ENCODE measurements around the gene PSME2.
A peak's percentile ranks its signal among the peaks of the same experiment; 100 is the strongest.

The PSME2 gene

DNA sequence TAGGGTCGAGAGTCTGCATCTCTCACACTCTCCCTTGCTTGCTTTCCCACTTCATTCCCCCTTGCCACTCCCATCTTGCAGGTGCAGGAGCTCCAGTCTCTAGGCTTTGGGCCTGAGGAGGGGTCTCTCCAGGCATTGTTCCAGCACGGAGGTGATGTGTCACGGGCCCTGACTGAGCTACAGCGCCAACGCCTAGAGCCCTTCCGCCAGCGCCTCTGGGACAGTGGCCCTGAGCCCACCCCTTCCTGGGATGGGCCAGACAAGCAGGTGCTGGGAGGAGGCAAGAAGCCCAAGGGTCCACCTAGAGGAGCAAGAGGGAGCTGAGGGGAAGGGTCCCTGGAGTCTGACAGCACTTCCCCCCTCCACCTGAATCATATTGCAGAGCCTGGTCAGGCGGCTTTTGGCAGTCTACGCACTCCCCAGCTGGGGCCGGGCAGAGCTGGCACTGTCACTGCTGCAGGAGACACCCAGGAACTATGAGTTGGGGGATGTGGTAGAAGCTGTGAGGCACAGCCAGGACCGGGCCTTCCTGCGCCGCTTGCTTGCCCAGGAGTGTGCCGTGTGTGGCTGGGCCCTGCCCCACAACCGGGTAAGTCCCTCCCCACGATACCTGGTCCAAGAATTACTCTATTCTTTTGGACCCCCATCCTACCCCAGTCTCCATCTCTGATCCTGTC lies 5.1 kb upstream of the PSME2 start:
- DNase-seq (ENCODE audit: low spot score) = no peak

GRCh38 chr14:24150993-24151392 lies 4.6 kb upstream of the PSME2 start:
- no peak for DNase-seq (ENCODE audit: low spot score)

DNA sequence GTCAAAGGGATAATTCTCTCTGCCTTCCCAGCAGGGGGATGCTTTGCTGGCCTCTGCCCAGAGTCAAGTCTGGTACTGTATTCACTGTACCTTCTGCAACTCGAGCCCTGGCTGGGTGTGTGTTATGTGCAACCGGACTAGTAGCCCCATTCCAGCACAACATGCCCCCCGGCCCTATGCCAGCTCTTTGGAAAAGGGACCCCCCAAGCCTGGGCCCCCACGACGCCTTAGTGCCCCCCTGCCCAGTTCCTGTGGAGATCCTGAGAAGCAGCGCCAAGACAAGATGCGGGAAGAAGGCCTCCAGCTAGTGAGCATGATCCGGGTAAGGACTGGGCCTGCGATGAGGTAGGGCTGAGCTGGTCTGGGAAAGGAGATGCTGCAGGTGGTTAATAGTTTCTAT lies 4.2 kb upstream of the PSME2 start:
- DNase-seq (ENCODE audit: low spot score) = no peak

- DNase-seq (ENCODE audit: low spot score) = no peak
These were observed 3.7 kb upstream of the PSME2 start for GRCh38 chr14:24150061-24150460.

- no peak for DNase-seq (ENCODE audit: low spot score)
These were observed 3.0 kb upstream of the PSME2 start for GRCh38 chr14:24149302-24149969.

GRCh38 chr14:24147761-24148428 lies 1.5 kb upstream of the PSME2 start:
- DNase-seq (ENCODE audit: low spot score) = no peak

DNA sequence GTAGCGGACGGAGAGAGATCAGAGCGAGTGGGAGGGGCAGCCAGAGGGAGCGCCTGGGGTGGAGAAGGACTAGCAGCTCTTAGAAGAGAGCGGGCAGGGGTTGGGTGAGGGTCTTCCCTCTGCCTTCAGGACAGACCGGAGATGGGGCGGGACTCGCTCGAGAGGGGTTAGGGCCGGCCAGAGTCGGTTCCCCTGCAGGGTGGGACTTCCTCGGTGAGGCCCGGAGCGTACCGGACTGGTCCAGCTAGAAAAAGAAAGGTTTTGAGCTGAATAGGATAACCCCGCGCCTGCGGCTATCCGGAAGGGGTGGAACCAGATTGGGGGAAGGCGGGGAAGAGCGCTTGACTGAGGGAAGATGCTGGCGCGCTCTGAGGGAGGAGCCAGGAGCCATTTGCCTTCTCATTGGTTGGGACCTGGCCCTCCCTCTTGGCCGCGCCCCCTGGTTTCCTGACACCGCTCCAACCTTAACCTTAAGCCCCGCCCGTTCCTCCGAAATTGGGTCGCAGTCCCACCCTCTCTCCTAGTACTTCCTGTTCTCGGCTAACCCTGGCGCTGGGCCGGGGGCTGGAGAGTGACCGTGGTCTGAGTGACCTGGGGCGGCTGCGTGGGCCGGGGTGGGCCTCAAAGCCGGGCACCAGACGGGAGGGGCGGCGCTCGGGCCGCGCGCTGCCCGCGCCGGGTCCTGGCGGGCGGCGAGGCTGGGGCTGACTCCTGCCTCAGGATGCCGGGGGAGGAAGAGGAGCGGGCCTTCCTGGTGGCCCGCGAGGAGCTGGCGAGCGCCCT lies 759 bp upstream of the PSME2 start, which contains the start of gene RNF31:
Gene RNF31 (plus strand): TSS at position 521 of the 783 bp plus-strand sequence. CDS start 201 bp downstream, at position 722.
- DNase-seq (ENCODE audit: low spot score) = peak; percentile 99

GRCh38 chr14:24145690-24146452 lies 539 bp downstream of the PSME2 start:
- DNase-seq (ENCODE audit: low spot score) = no peak

- no peak for DNase-seq (ENCODE audit: low spot score)
These were observed 1.2 kb downstream of the PSME2 start for GRCh38 chr14:24145219-24145618.

DNA sequence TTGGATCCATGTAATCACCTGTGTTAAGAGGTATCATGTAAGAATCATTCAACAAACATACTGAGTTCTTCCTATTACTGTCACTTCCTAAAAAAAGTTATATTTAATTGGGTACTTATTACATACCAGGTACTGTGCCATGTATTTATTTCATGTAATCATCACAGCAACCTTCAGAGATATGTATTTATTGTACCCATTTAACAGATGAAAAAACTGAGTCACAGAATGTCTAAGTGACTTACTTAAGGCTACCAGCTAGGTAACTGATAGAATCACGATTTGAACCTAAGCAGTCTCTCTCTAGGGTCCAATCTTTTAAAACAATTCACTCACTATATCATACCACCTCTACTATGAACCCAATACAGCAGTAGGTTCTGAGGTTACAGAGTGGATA lies 2.0 kb downstream of the PSME2 start:
- DNase-seq (ENCODE audit: low spot score) = no peak

- no peak for DNase-seq (ENCODE audit: low spot score)
These were observed 2.9 kb downstream of the PSME2 start for GRCh38 chr14:24143511-24143910.

GRCh38 chr14:24141097-24141880 lies 5.1 kb downstream of the PSME2 start, which contains the start of gene EMC9:
Gene EMC9 (minus strand): TSS chr14:24141591. CDS start chr14:24141304, 287 bp downstream.
- peak; percentile 99 for DNase-seq (ENCODE audit: low spot score)

- DNase-seq (ENCODE audit: low spot score) = no peak
These were observed 7.0 kb downstream of the PSME2 start for GRCh38 chr14:24139272-24139934.

DNA sequence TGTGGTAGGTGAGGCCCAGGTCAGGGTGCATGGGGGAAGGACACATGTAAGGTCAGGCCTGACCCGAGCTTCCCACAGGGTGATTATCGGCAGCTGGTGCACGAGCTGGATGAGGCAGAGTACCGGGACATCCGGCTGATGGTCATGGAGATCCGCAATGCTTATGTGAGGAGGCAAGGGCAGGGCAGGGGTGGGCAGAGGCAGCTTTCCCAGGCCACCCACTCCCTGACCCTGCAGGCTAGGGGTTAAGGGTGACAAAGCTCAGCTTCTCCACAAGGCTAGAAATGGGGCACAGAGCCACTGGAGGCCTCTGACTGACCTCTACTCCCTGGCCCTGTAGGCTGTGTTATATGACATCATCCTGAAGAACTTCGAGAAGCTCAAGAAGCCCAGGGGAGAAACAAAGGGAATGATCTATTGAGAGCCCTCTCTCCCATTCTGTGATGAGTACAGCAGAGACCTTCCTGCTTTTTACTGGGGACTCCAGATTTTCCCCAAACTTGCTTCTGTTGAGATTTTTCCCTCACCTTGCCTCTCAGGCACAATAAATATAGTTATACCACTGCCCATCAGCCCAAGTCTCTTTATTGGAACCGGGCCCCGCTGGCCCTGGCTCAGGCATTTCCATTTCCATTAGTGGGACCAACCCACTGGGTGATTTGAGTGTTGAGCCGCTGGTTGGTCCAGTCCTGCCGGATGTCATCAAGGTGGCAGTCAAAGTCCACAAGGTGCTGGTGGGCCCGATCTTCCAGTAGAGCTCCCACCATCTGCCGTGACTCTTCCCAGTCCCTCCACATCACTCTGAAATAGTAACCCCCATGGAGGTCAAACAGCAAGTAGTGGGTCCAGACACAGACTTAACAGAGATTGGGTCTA lies 7.8 kb downstream of the PSME2 start:
- DNase-seq (ENCODE audit: low spot score) = no peak

DNA sequence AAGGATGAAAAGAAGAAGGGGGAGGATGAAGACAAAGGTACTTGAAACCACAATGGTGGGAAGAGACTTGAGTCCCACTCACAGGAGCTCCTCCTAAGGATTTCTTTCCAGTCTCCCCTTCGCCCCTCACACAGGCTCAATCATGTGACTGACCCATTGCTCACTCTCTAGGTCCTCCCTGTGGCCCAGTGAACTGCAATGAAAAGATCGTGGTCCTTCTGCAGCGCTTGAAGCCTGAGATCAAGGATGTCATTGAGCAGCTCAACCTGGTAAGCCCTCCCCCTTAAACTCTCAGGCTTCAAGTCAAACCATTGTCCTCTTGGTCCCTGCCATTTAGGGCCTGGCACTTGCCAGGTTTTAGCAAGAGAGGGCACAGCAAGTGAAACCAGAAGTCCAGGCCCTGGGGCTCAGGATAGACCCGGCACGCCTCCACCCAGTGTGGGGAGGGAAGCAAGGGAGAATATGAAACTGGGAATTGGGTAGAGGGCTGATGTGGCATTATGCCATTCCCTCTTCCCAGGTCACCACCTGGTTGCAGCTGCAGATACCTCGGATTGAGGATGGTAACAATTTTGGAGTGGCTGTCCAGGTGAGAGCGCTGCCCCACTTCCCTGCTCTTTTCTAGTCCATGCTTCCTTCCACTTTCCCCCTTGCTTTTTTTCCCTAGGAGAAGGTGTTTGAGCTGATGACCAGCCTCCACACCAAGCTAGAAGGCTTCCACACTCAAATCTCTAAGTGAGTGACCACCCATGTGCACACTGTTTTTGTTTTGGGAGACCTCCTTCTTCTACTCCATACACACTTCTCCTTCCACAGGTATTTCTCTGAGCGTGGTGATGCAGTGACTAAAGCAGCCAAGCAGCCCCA lies 8.6 kb downstream of the PSME2 start:
- DNase-seq (ENCODE audit: low spot score) = no peak

GRCh38 chr14:24136684-24137528 lies 9.5 kb downstream of the PSME2 start:
- no peak for DNase-seq (ENCODE audit: low spot score)
